H54 (cell line): ENCODE measurements around the gene SIK2.

Experiments used
- DNase-seq: peaks from one replicate; pipeline ENCODE4 v3.0.0; 2011; ENCODE audit warnings: low spot score, mixed read lengths; ENCODE audit not compliant: insufficient read length
- FAIRE-seq: peaks from 3 replicates; lab custom pipeline; 2011; peaks lifted over from hg19 to GRCh38; lab: Jason Lieb, UNC
- POLR2A ChIP-seq: IDR thresholded peaks from 2 replicates; pipeline ENCODE4 v1.6.1; 2011; ENCODE audit warnings: low read depth, mild to moderate bottlenecking, low read length

Gene SIK2

DNA sequence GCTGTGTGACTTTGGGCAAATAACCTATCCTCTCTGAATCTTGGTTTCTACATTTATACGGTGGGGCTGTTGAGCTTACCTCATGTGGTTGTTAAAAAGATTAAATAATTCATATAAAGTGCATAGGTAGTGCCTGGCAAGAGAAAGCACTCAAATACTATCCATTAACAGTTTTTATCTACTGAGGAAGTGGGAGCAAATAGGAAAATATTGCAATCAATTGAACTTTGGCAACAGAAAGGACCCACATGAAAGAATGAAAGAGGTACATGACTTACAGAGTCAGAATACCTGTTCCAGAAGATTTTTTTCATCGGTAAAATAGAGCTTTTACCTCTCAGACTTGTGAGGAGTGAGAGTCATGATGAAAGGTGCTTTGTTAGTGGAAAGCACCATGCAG is 170.3 kb downstream of the SIK2 start:
- DNase-seq (no peak), FAIRE-seq (no peak)
- no peak for TF ChIP-seq POLR2A

DNA sequence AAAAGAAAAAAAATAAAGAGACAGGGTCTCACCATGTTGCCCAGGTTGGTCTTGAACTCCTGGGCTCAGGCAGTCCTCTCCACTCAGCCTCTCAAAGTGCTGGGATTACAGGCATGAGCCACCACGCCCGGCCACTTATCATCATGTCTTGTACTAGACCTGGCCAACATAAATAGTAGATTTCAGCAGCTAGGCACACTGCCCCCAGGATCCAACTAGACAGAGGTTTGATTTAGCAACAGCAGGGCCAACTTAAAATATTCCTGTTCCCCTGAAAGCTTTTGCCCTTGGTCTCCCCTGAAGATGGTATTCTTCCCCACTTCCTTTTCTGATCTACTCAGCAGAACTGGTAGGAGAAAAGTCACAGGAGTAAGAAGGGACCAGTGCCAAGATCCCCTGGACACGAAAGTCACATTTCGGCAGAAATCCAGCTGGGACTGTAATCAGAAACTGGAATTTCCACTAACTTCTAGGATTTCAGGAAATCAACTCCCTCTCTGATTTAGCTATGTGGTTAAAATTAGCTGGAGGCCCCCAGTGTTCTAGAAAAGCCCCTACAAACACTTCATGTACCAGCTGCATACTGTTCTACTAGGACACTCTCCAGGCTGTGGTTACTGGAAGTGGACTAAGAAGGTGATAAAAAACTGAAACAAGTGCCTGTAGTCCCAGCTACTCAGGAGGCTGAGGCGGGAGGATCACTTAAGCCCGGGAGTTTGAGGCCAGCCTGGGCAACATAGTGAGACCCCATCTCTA is 172.9 kb downstream of the SIK2 start:
- DNase-seq = no peak
- no peak for TF ChIP-seq POLR2A
- FAIRE-seq = no peak

DNA sequence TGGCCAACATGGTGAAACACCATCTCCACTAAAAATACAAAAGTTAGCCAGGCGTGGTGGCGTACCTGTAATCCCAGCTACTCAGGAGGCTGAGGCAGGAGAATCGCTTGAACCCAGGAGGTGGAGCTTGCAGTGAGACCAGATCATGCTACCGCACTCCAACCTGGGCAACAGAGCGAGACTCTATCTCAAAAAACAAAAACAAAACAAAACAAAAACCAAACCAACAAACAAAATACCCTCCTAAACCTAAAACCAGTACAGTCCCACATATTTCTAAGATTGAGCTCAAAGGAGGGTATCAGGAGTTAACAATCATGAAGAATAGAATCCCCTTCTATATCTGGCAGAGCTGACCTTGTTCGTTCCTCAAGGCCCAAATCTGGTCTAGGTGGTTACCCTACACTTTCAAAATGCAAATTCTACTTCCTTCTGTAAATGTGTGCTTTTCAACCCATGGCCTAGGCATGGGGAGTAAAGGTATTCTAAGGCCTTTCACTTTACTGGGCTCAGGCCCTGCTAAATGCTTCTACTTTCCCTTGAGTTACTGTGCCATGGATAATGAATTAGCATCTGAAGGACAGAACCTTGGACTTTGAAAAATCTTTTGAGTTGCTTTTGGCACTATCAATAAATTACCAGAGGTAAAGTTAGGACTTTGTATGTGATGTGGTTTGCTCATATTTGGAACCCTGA is 174.3 kb downstream of the SIK2 start:
- no peak for FAIRE-seq
- no peak for TF ChIP-seq POLR2A
- no peak for DNase-seq

DNA sequence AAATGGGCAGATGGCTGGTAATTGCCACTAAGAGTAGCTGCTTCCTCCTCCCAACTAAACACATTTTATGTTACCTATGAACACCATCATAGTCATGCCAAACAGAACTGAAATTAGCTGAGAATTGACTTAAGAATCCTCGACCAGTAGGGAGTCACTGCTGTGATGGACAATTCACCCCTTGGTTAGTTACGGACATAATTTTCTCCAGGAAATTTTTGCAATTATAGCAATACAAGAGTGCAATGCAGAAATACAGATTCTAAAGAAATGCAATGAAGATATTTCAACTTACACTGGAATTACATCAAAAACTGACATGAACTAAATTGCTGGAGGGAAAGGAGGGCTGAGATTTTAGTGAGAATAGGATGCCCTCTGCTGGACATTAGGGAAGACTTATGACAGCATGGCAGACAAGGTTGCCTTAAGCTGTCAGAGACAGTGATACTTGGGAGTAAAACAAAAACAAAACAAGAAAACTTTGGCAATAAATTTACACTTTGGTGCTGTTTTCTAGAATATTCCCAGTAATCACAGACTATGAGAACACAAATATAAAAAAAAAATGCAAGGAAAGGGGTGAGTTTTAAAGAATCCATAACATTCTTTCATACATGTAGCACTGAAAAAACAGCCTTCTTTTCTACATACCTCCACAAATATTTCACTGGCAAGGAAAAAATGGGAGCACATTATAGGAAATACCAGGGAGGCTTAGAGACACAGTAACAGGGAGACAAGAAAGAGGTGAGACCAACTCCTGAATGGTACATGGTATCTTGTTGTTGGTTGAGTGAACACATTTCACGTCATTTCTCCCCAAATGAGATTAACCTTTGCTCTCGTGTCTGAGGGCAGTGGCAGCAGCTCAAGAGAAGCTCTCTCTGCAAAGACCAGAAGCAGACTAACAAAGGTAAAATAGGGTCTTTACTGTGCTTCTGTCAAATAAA is 175.1 kb downstream of the SIK2 start:
- TF ChIP-seq POLR2A = no peak
- peak; percentile 94 for FAIRE-seq
- no peak for DNase-seq

DNA sequence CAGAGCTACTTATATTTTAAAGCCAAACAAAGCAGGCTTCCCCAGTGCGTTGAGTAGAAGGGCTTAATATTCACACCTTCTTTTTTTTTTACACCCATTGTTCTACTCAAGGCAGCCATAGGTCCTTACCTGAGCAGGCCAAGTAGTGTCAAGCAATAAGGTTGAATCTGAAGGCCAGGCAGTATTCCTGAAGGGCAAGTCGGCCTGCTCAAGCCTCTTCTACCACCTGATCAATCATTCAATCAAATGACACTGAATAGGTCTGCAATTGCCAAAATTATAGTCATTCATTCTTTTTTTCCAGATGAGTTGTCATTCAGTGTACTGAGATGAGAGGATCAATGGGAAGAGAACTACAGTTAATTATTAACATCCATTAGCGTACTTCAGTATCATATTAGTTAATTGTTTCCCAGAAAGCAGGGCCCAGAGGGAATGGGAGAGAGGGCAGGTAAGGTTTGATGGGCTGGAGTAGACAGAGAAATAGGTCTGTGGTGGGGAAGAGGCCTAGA is 175.9 kb downstream of the SIK2 start:
- no peak for FAIRE-seq
- no peak for TF ChIP-seq POLR2A
- DNase-seq = no peak

DNA sequence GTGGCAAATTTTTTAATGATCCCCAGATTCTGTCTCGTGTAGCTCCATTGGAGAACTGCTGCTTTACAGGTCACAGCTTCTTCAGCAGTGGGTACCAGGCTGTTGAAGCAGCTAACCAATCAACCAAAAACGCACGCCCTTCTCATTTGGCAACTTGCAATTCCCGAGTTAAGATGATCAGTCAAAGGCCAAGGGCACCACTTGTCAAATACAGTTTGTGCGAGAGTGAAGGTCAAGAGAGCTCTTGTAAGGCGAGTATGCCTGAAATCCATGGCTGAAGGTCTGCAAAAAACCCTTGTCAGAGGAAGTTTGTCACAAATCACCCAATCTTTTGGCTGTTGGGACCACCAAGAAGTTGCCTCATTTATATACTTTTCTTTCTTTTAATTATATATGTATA is 176.9 kb downstream of the SIK2 start:
- TF ChIP-seq POLR2A = no peak
- FAIRE-seq (no peak), DNase-seq (no peak)
